Activated CD4-positive, CD25-positive, alpha-beta regulatory T cell (primary cell): Measurements from ENCODE around the gene SPOCK3.
"Not testable (repeated sequence)": the region's sequence is repeated elsewhere in the genome, so short reads cannot be mapped to it uniquely, and the experiment has no call there.

Experiments used
- DNase-seq, 4 experiments: peaks; one replicate each; lab custom pipeline; 2025; lab: John Stamatoyannopoulos, UW

Gene SPOCK3

GRCh38 chr4:167234316-167234881, at the start of gene SPOCK3:
SPOCK3 (minus strand) TSS chr4:167234494.
- no peak for DNase-seq

GRCh38 chr4:167282171-167282864, 48.0 kb upstream of the SPOCK3 start:
- no peak for DNase-seq

DNA sequence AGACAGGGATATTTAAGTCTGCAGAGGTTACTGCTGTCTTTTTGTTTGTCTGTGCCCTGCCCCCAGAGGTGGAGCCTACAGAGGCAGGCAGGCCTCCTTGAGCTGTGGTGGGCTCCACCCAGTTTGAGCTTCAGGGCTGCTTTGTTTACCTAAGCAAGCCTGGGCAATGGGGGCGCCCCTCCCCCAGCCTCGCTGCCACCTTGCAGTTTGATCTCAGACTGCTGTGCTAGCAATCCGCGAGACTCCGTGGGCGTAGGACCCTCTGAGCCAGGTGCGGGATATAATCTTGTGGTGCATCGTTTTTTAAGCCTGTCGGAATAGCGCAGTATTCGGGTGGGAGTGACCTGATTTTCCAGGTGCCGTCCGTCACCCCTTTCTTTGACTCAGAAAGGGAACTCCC, 47.3 kb upstream of the SPOCK3 start:
- not testable (repeated sequence) for DNase-seq

DNA sequence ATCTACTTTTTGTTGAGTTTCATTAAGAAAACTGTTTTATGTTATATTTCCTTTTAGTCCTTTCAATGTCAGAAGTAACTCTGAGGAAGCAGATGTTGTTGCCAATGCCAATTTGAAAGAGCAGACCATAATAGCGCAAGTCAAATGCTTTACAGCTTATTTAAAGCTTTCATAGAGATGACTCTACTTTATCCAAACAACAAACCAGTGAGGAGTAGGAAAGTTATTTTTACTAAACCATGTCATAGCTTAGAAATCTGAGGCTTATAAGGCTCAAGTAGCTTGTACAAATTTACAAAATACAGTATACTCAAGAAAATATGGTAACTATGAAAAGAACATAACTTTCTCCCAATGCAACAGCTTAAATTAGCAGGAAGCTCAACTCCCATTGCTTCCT, 40.1 kb upstream of the SPOCK3 start:
- DNase-seq: no peak

DNA sequence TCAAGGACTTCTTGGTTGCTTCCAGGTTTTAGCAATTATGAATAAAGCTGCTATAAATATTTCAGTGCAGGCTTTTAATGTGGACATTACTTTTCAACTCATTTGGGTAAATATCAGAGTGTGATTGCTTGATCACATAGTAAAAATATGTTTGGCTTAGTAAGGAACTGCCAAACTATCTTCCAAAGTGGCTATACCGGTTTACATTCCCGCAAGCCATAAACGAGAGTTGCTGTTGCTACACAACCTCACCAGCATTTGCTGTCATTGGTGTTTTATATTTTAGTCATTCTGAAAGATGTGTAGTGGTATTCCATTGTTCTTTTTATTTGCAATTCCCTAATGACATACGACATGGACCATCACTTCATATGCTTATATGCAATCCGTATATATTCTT, 30.9 kb upstream of the SPOCK3 start:
- DNase-seq: no peak

DNA sequence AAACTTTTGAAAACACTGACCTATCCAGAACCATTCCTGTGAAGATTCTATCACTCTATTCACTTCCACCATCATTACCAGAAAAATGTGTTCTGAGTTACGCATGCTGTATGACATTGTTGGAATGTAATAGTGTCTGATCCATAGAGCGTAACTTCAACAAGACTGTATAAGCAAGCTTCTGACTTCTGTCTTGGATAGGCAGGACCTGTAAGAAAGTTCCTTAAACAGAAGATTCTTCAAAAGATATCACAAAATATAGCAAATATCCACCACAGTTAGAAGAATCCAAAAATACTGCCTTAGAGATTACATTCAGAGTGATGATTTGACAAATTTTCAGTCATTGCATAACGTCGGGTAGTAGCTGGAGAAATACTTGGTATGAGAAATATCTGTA, 14.0 kb upstream of the SPOCK3 start:
- no peak for DNase-seq

- no peak for DNase-seq
These were observed 5.3 kb upstream of the SPOCK3 start for GRCh38 chr4:167239627-167240026.

DNA sequence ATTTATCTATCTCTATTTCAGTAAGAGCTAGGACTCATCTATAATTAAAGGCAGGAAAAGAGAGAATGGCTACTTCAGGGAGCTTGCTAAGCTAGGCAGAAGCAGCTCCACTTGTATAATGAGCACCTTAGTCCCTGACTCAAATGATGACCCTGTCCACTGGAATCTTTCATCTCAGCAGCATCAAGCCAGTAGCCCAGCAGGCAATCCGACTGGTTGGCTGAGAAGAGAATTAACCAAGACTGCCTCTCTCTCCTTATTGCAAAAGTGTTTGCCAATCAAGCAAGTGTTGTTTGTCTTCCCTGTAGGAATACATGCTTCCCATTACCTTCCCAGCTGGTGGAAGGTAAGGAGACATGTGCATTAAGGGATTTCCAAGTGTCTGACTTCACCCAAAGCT, 3.9 kb upstream of the SPOCK3 start:
- DNase-seq: no peak

GRCh38 chr4:167233685-167234315, 494 bp downstream of the SPOCK3 start:
- no peak for DNase-seq

DNA sequence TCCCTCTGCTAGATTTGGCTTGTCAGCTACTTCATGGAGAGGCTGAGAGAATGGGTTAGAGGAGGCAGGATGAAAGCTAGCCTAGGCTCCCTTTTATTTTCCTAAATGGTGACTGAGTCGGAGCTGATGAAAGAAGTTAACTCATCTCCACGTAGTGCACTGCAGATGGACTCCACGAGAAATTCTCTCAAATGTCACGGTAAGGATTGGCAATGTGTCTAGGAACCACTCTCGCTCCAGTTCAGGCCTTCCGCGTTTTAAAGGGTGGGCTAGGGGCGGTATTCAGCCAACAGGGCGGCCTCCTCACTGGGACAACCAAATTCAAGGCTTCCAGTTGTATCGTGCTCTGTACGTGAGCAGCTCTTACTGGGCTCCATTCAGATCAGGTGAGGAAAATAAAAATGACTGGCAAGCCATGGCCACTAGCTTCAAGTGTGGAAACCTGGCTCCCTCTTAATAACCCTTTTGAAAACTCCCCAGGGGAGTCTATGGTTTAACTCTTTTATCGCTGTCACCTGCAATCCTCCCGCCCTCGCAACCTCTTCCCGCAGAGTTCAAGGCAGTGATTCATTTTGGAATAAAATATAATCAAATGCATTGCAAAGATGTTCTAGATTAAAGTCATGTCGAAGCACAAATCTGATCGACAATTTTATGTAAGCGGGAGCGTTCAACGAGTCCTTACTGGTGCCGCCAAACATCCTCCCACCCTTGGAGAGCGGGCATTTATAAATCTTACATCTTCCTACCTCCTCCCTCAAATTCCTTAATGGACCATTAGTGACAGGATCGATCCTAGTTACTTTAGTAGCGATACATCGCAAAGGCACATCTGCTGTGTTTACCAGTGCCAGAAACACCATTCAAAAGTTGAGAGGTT, 1.2 kb downstream of the SPOCK3 start:
- DNase-seq: no peak

- DNase-seq: no peak
These were observed 3.5 kb downstream of the SPOCK3 start for GRCh38 chr4:167230744-167231143.

DNA sequence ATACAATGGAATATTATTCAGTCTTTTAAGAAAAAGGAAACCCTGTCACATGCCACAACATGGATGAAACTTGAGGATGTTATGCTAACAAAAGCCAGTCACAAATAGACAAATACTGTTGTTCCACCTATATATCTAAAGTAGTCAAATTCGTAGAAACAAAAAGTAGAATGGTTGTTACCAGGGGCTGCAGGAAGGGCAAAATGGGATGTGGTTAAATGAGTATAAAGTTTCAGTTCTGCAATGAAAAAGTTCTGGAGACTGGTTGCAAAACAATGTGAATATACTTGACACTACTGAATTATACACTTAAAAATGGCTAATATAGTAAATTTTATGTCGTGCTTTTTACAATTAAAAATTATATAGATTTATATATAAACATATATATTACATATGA, 12.2 kb downstream of the SPOCK3 start:
- DNase-seq: no peak

DNA sequence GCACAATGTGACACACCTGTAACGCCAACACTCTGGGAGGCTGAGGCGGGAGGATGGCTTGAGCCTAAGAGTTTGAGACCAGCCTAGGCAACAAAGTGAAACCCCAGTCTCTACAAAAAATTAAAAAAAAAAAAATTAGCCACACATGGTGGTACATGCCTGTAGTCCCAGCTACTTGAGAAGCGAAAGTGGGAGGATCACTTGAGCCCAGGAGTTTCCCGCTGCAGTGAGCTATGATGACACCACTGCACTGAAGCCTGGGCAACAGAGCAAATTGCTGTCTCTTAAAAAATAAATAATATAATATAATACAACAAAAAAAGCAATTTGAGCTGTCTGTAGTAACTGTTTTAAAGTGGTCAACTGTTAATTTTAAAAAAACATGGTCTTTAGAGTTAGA, 13.2 kb downstream of the SPOCK3 start:
- DNase-seq: no peak

GRCh38 chr4:167218022-167218608, 16.2 kb downstream of the SPOCK3 start:
- no peak for DNase-seq

GRCh38 chr4:167216783-167217182, 17.5 kb downstream of the SPOCK3 start:
- DNase-seq: no peak

- DNase-seq: no peak
These were observed 24.1 kb downstream of the SPOCK3 start for GRCh38 chr4:167210166-167210565.

GRCh38 chr4:167196344-167197012, 37.8 kb downstream of the SPOCK3 start:
- DNase-seq: no peak

DNA sequence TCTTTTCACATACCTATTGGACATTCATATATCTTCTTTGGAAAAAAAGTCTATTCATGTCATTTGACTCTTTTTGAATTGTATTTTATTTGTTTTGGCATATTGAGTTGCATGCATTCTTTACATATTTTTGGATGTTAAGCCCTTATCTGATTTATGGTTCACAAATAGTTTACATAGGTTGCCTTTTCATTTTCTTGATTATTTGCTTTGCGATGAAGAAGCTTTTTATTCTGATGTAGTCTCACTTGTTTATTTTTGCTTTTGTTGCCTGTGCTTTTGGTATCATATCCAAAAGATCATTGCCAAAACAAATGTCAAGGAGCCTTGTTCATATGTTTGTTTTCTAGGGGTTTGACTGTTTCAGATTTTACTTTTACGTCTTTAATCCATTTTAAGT, 43.9 kb downstream of the SPOCK3 start:
- DNase-seq: no peak

GRCh38 chr4:167185465-167185864, 48.8 kb downstream of the SPOCK3 start:
- DNase-seq: no peak

GRCh38 chr4:167183036-167183435, 51.3 kb downstream of the SPOCK3 start:
- DNase-seq: no peak

DNA sequence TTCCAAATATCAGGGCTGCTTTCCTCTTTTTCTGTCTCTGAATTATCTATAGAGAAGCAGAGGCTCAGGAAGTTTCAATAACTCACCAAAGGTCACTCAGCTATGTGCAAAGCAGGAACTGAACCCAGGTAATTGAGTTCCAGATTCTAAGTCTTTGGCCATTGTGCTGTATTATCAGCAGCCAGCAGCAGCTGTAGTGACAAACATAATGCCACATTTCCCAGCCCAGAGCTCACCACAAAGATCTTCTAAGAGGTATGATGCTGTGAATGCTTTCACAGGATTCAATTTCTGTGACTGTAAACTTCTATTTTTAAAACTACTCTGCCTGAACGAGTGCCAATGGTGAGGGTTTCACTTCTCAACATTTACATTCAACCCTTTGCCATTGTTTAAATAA, 56.4 kb downstream of the SPOCK3 start:
- no peak for DNase-seq
